Activated CD8-positive, alpha-beta memory T cell treated with anti-CD3 and anti-CD28 coated beads for 36 hours (primary cell): Measurements from ENCODE around the gene MAML3. TPM values are rescaled to one million over a fixed set of nuclear protein-coding genes. Genes with fewer than 3 reads are reported as not detected.

Experiments
- CTCF ChIA-PET: fragments of 350-600 bp; sonication (Branson Sonifier 250); formaldehyde crosslinking; loops from one replicate; lab custom pipeline; 2021; ENCODE audit warnings: antibody characterized with exemption; lab: Charles Lee
- POLR2A ChIA-PET: fragments of 350-600 bp; sonication (Branson Sonifier 250); formaldehyde crosslinking; loops from one replicate; lab custom pipeline; 2021; ENCODE audit warnings: antibody characterized with exemption; lab: Charles Lee
- total RNA-seq, 2 experiments: library from RNA; stranded (reverse); gene quantifications; one replicate each; pipeline ENCODE4 v1.2.3, GENCODE V29; 2021

MAML3 gene
- total RNA-seq, 2 experiments from 2014 or later: 0.65 to 0.73 TPM

DNA sequence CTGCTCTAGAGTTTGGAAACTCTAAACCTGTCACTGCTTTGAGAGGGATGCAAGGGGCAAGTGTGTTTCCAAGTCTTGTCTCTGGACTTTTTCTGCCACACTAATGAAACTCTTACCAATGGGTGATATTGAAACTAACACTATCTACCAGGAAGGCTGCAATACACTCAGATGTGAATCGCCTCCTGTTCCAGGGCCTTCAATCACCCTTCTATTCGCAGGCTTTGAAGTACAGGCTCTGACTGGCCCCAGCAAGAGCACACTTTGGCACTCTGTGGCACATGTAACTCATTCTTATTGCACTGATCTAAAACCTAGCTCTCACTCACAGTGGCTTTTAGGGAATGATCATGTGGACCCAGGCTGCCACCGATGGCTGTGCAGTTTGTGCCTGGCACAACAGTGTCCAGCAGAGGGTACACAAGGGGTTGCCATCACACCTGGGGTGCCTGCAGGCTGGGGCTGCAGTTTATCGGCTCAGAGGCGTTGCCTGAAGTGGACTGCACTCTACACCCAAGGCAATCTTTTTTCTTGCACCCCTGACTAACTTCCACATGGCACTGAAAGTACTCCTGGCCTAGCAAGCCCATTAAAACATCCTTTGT is 277.5 kb downstream of the MAML3 start:
- POLR2A ChIA-PET: no interaction called here
- CTCF ChIA-PET: no interaction called here

DNA sequence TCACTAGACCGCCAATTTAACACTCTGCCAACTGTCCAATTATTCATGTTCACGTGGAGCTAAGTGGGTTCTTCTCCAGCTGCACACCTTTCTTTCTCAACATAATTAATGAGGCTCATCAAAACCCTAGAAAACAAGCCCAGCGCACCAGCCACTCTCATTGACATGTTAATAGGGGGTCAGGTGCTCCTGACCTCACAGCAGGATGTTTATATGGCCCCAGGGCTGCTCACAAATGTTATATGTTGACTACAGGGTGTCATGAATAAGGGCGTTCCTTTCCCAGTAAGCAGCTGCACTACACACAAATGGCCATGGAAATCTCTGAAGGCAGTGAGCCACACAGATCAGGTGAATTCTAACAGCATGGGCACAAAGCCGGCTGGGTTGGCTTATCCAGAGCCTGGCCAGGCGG is 278.6 kb downstream of the MAML3 start:
- ChIA-PET CTCF (no interaction called here), POLR2A (no interaction called here)

GRCh38 chr4:139873111-139873860 is 280.7 kb downstream of the MAML3 start:
- ChIA-PET CTCF (no interaction called here), POLR2A (no interaction called here)

GRCh38 chr4:139872274-139872673 is 281.7 kb downstream of the MAML3 start:
- POLR2A ChIA-PET: no interaction called here
- CTCF ChIA-PET: no interaction called here

- ChIA-PET CTCF (interaction anchor here (0.6 kb wide), 1 partner anchor 195 kb away, joined by 3 read pairs; no protein-coding TSS in a partner anchor), POLR2A (no interaction called here)
Measured at GRCh38 chr4:139869810-139870209, 284.2 kb downstream of the MAML3 start.

- ChIA-PET POLR2A (no interaction called here), CTCF (no interaction called here)
Measured at GRCh38 chr4:139866276-139866962, 287.6 kb downstream of the MAML3 start.

DNA sequence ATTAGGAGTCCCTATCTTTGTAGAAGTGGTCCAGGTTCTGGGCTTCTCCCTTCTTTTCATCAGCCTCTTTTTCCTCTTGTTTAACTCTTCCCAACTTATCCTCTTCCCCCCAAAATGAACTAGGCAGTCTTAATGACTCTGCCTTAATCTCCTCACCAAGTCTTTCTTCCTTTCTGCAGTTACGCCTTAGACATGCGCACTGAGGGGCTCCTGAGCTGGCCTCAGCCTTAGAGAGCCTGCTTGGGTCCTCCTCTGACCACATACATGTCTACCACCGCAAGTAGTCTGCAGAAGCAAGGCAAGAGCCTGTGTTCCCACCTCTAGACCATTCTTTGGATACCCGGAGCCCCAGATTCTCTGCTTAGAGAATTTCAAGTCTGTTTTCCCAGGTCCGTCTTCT is 288.4 kb downstream of the MAML3 start:
- CTCF ChIA-PET: no interaction called here
- POLR2A ChIA-PET: no interaction called here

- ChIA-PET POLR2A (no interaction called here), CTCF (interaction anchor here (0.6 kb wide), 1 partner anchor 27 kb away, joined by 3 read pairs; no protein-coding TSS in a partner anchor)
Measured at GRCh38 chr4:139863531-139863930, 290.5 kb downstream of the MAML3 start.

- ChIA-PET POLR2A (no interaction called here), CTCF (no interaction called here)
Measured at GRCh38 chr4:139861471-139861870, 292.5 kb downstream of the MAML3 start.

DNA sequence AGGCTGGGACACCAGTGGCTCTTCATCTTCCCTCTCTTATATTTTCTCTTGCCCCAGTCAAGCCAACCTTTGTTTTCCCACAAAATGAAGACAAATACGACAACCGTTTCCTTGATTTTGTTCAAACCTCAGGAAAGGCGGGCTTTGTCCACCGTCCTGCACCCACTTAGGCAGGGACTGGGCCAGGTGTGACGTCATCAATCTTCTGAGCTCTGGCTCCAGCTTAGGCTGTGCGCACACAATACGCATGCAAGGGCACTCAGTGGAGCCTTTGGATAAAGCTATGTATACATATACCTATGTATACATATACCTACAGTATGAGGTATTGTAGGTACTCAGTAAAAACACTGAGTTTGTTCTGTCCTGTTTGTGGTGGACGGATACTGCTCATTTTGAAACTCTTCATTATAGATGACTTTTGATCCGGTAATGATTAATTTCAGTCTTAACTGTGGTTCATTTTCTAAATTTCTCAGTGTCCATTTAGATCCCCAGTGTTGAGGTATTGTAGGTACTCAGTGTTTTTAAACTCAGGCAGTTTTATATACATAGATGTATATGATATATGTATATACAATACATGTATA is 293.5 kb downstream of the MAML3 start:
- POLR2A ChIA-PET: no interaction called here

GRCh38 chr4:139859876-139860275 is 294.1 kb downstream of the MAML3 start:
- ChIA-PET POLR2A (no interaction called here), CTCF (no interaction called here)

More for the DNA sequence above, 293.5 kb downstream of the MAML3 start:
- CTCF ChIA-PET: no interaction called here

GRCh38 chr4:139858436-139859205 is 295.4 kb downstream of the MAML3 start:
- POLR2A ChIA-PET: interaction anchor here (0.7 kb wide), 1 partner anchor 291 kb away, joined by 4 read pairs; no protein-coding TSS in a partner anchor
- CTCF ChIA-PET: no interaction called here

DNA sequence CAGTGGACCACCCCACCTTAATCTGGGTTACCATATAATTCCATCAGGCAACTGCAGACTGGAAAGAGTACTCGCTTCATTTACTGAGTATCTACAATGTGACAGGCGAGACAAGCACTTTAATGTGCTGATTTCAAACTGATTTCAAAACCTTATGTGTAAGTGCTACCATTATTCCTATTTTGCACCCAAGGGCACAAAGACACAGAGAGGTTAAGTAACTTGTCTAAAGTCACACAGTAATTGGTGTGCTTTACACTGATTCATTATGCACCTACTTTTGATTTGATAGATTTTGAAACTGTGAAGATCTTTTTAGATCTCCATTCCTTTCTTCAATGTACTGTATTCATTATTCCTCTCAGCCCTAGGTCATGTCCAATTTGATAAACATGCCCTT is 296.0 kb downstream of the MAML3 start:
- CTCF ChIA-PET: no interaction called here

GRCh38 chr4:139857021-139857420 is 297.0 kb downstream of the MAML3 start:
- CTCF ChIA-PET: interaction anchor here (0.7 kb wide), 1 partner anchor 65 kb away, joined by 3 read pairs; no protein-coding TSS in a partner anchor
- POLR2A ChIA-PET: interaction anchor here (0.6 kb wide), 2 partner anchors 54 to 95 kb away, joined by 3 read pairs; no protein-coding TSS in a partner anchor

More for the DNA sequence above, 296.0 kb downstream of the MAML3 start:
- POLR2A ChIA-PET: no interaction called here

GRCh38 chr4:139854668-139855403 is 299.1 kb downstream of the MAML3 start:
- CTCF ChIA-PET: no interaction called here
- POLR2A ChIA-PET: no interaction called here

DNA sequence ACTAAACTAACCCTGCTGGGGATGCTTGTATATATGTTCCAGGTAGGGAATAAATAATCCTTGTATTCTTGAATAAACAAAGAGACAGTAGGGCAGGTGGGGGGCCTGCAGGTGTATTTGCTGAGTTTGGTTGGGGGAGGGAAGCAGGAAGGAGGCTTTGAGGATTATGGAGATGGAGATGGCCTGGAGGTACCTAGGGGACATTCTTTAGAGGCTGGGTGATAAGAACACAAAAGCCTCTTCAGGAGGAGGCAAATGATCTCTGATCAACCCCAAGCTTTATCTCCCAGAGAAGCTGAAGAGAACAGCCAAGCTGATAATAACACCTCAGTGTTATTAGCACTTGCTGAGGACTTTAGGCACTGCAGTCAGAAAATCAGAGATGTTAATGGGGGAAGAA is 300.7 kb downstream of the MAML3 start:
- POLR2A ChIA-PET: no interaction called here
- CTCF ChIA-PET: no interaction called here

DNA sequence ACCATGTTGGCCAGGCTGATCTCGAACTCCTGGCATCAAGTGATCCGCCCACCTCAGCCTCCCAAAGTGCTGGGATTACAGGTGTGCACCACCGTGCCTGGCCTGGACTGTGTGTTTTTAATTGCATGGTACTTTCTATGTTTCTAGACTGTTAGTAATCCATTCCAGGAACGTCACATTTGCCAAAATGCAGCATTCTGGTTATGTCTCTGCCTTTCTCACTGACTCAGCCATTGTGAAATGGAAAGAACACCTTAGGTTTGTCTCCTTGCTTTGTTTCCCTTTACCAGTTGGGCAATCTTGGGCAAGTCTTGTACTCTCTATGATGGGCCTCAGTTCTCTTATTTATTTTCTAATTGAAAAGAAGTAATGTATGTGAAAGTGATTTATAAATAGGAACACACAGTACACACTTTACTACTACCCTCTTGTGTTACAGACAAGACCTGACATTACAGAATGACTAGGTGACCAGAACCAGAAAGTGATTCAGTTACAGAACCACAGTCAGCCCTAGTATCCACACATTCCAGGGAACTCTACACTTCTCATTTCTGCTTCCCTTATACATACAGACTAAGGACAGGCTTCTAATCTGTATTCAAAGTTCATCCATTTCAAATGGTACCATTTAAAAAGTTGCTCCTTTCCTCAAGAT is 301.2 kb downstream of the MAML3 start:
- ChIA-PET CTCF (no interaction called here), POLR2A (no interaction called here)

GRCh38 chr4:139851639-139852038 is 302.3 kb downstream of the MAML3 start:
- POLR2A ChIA-PET: no interaction called here

More at GRCh38 chr4:139851639-139852038, 302.3 kb downstream of the MAML3 start:
- CTCF ChIA-PET: no interaction called here
